Measurements from ENCODE around the gene DAG1. TPM values are rescaled to one million over a fixed set of nuclear protein-coding genes. Genes with fewer than 3 reads are reported as not detected.

The DAG1 gene
- polyA plus RNA-seq, 1 donor (not counting 4 experiments of a cell fraction or from before 2014, with no cell fraction given), result 22.0 TPM

- Histone ChIP-seq H3K27me3 (ENCODE audit: control insufficient read depth, extremely low read depth, insufficient read depth, low read length) (peaks cover 5% of the 10 kb centered on the region), H3K4me1 (ENCODE audit: control insufficient read depth, extremely low read depth, insufficient read depth, low read length) (peaks cover 8% of the 10 kb centered on the region), H3K79me2 (ENCODE audit: control insufficient read depth, insufficient read depth, low read length) (no peaks in the 10 kb centered on the region), H3K27ac (ENCODE audit: control insufficient read depth, insufficient read depth, low read length) (no peak overlapping the region), H3K4me2 (ENCODE audit: control insufficient read depth, extremely low read depth, insufficient read depth, low read depth, low read length) (no peak overlapping the region), H3K4me3 (ENCODE audit: control insufficient read depth in 2 of 3, extremely low read depth in 1 of 3, insufficient read depth in 2 of 3, low read depth in 1 of 3, low read length in 3 of 3) (no peak overlapping the region), H3K9me1 (ENCODE audit: control insufficient read depth, extremely low read depth, insufficient read depth, low read length) (no peaks in the 10 kb centered on the region), H3K9ac (ENCODE audit: control insufficient read depth, extremely low read depth, insufficient read depth, low read length) (no peak overlapping the region), H3K9me3 (ENCODE audit: control insufficient read depth, low read depth, low read length) (no peaks in the 10 kb centered on the region), H3K36me3 (ENCODE audit: control insufficient read depth in 2 of 2, extremely low read depth in 1 of 2, insufficient read depth in 2 of 2, low read length in 2 of 2) (no peaks in the 10 kb centered on the region), H2AFZ (ENCODE audit: control insufficient read depth, low read length) (no peak overlapping the region), H4K20me1 (ENCODE audit: control insufficient read depth, extremely low read depth, insufficient read depth, low read length) (no peaks in the 10 kb centered on the region)
- DNase-seq (ENCODE audit: low read depth, low spot score) (no peak), FAIRE-seq (peak; percentile 52)
- TF ChIP-seq EZH2 (IDR thresholded peaks at IDR 0.05; ENCODE audit: low read length), result no peak
- TF ChIP-seq CTCF (optimal IDR thresholded peaks at IDR 0.05 in 1 of 3, IDR thresholded peaks at IDR 0.05 in 1 of 3, conservative IDR thresholded peaks at IDR 0.05 in 1 of 3; ENCODE audit: extremely low read depth in 1 of 3, insufficient read depth in 2 of 3, low read length in 3 of 3), result peak; percentile 29 to 37 (median 29)
- dilution Hi-C loops (cut with MboI; ENCODE audit: extremely low pct_ligation_motif_present, low sequenced_read_pairs), result loop anchor here (25.0 kb wide), 1 partner anchor 96 kb away; the partner anchor contains the start of gene APEH
Measured at GRCh38 chr3:49566312-49566711, 96.2 kb downstream of the DAG1 start.

- Histone ChIP-seq H3K4me3 (ENCODE audit: control insufficient read depth in 2 of 3, extremely low read depth in 1 of 3, insufficient read depth in 2 of 3, low read depth in 1 of 3, low read length in 3 of 3) (no peak overlapping the region), H3K27ac (ENCODE audit: control insufficient read depth, insufficient read depth, low read length) (no peak overlapping the region), H3K27me3 (ENCODE audit: control insufficient read depth, extremely low read depth, insufficient read depth, low read length) (peaks cover 5% of the 10 kb centered on the region), H3K36me3 (ENCODE audit: control insufficient read depth in 2 of 2, extremely low read depth in 1 of 2, insufficient read depth in 2 of 2, low read length in 2 of 2) (no peaks in the 10 kb centered on the region), H3K9me3 (ENCODE audit: control insufficient read depth, low read depth, low read length) (no peaks in the 10 kb centered on the region), H3K9me1 (ENCODE audit: control insufficient read depth, extremely low read depth, insufficient read depth, low read length) (no peaks in the 10 kb centered on the region), H3K79me2 (ENCODE audit: control insufficient read depth, insufficient read depth, low read length) (no peaks in the 10 kb centered on the region), H4K20me1 (ENCODE audit: control insufficient read depth, extremely low read depth, insufficient read depth, low read length) (no peaks in the 10 kb centered on the region), H3K4me2 (ENCODE audit: control insufficient read depth, extremely low read depth, insufficient read depth, low read depth, low read length) (peak overlapping the region; percentile 34), H3K4me1 (ENCODE audit: control insufficient read depth, extremely low read depth, insufficient read depth, low read length) (peaks cover 8% of the 10 kb centered on the region), H2AFZ (ENCODE audit: control insufficient read depth, low read length) (no peak overlapping the region), H3K9ac (ENCODE audit: control insufficient read depth, extremely low read depth, insufficient read depth, low read length) (no peak overlapping the region)
- peak; percentile 95 for FAIRE-seq
- peak; percentile 62 for DNase-seq (ENCODE audit: low read depth, low spot score)
- dilution Hi-C loops (cut with MboI; ENCODE audit: extremely low pct_ligation_motif_present, low sequenced_read_pairs), result loop anchor here (25.0 kb wide), 1 partner anchor 95 kb away; the partner anchor contains the start of gene APEH
- TF ChIP-seq CTCF (optimal IDR thresholded peaks at IDR 0.05 in 1 of 3, IDR thresholded peaks at IDR 0.05 in 1 of 3, conservative IDR thresholded peaks at IDR 0.05 in 1 of 3; ENCODE audit: extremely low read depth in 1 of 3, insufficient read depth in 2 of 3, low read length in 3 of 3) (no peak), EZH2 (IDR thresholded peaks at IDR 0.05; ENCODE audit: low read length) (no peak)
Measured at GRCh38 chr3:49567406-49567805, 97.3 kb downstream of the DAG1 start.

Measured in keratinocyte (primary cell).